ENCODE measurements around the gene TRIM59. TPM values are rescaled to one million over a fixed set of nuclear protein-coding genes. Genes with fewer than 3 reads are reported as not detected.

Gene TRIM59
- total RNA-seq, 4 donors from 2014 or later = 1.7 to 6.7 (median 4.1) TPM

DNA sequence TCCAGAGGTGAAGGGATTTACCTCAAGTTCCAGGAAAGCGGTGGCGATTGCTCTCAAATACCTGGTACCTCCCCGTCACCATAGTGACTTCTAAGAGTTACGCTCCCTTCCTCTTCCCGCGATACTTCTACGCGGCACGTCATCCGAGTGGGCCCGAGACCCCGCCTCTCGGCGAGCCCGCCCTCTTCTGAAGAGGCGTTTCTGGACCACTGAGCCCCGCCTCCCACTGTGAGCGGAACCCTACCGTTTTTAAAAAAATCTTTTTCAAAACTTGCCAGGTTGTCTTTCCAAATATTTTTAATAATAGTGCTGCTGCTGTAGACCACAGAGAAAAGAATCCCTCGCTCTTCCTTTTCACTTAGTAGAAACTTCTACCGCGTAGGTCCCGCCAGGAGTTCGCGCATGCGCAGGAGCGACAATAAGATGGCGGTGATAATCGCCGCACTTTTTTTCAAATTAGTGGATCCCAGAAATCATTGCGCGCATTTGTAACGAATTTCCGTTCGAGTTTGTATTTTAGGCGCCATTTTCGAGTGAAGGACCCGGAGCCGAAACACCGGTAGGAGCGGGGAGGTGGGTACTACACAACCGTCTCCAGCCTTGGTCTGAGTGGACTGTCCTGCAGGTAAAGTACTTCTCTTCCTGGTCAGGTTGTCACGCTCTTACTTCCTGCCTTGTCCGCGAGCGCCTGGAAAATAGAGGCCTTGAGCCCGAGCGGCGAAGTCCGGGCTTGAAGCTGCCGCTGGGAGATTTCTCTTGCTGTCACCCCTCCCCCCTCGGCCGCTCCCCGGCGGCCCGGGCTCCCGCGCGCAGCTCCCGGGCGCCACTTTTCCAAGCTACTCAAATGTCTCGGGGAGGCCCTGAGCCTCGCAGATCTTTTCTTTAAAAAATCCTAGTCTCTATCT lies 50.2 kb downstream of the TRIM59 start, which contains the start of the genes IFT80 and SMC4:
Gene IFT80 (minus strand): TSS at position 101 of the 905 bp plus-strand sequence. CDS start 14,625 bp downstream, outside the sequence.
Gene SMC4 (plus strand): TSS at position 526 of the 905 bp plus-strand sequence. CDS start 1,177 bp downstream, outside the sequence.
- TF ChIP-seq POLR2A (IDR thresholded peaks at IDR 0.05) = peak; percentile 59 to 82
- TF ChIP-seq CTCF (IDR thresholded peaks at IDR 0.05) = peak in 1 of 6 experiments; percentile 17

DNA sequence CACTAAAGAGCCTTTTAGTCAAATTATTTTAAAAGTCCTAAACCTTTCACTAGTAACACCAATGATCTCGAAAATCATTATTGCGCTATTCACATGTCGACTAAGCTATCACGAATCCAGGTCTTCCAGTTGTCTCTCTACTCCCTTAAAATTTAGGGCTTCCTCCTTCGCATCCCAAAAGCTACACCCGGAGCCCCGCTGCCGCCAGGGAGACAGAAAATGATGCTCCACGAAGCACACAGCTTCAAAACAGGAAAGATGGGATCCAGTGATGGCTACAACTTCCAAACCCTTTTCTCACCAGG lies 50.8 kb downstream of the TRIM59 start:
- H3K27me3 ChIP-seq = no peaks in the 10 kb centered on the region

More for the DNA sequence above, 50.2 kb downstream of the TRIM59 start, which contains the start of the genes IFT80 and SMC4:
- Histone ChIP-seq H3K9me3 (no peaks in the 10 kb centered on the region), H3K4me1 (peaks cover 0 to 7% (median 6%) of the 10 kb centered on the region in 4 donors), H3K27me3 (no peaks in the 10 kb centered on the region), H3K27ac (peak within 1 kb of the TSS; percentile 83 to 94 (median 86)), H3K36me3 (no peaks in the 10 kb centered on the region), H3K4me3 (peak within 1 kb of the TSS; percentile 66 to 79 (median 76))
- DNase-seq = peak; percentile 96 to 99 (median 96)

DNA sequence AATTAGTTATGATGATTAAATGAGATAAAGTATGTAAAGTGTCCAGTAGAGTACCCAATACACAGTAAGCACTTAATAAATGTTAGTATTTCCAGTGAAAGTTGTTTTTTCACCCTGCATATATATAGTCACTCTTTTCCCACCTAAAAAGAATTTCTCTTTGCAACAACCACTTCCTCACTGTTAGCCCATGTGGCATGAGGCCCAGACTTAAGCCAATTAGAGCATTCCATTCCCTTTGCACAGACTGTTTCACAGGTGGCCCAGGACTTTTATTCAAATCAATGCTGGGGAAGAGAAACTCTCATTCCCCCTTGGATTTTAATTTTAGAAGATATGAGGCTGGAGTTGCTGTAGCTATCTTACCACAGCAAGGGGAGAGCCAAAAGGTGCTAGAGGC lies 54.3 kb downstream of the TRIM59 start:
- H3K27me3 ChIP-seq = no peaks in the 10 kb centered on the region
- H3K4me3 ChIP-seq = no peak overlapping the region
- no peak for TF ChIP-seq POLR2A (IDR thresholded peaks at IDR 0.05)
- TF ChIP-seq CTCF (IDR thresholded peaks at IDR 0.05) = no peak
- DNase-seq = no peak
- H3K4me1 ChIP-seq = peaks cover 0 to 7% (median 3%) of the 10 kb centered on the region in 4 donors
- no peaks in the 10 kb centered on the region for H3K36me3 ChIP-seq
- H3K27ac ChIP-seq = no peak overlapping the region
- H3K9me3 ChIP-seq = no peaks in the 10 kb centered on the region

More for the DNA sequence above, 50.8 kb downstream of the TRIM59 start:
- DNase-seq = no peak
- Histone ChIP-seq H3K4me3 (peak overlapping the region; percentile 66 to 79 (median 76)), H3K36me3 (no peaks in the 10 kb centered on the region), H3K27ac (peak overlapping the region; percentile 83 to 94 (median 86)), H3K4me1 (peaks cover 0 to 7% (median 6%) of the 10 kb centered on the region in 4 donors), H3K9me3 (no peaks in the 10 kb centered on the region)
- peak in 1 of 2 donors; percentile 7 for TF ChIP-seq POLR2A (IDR thresholded peaks at IDR 0.05)
- no peak for TF ChIP-seq CTCF (IDR thresholded peaks at IDR 0.05)

DNA sequence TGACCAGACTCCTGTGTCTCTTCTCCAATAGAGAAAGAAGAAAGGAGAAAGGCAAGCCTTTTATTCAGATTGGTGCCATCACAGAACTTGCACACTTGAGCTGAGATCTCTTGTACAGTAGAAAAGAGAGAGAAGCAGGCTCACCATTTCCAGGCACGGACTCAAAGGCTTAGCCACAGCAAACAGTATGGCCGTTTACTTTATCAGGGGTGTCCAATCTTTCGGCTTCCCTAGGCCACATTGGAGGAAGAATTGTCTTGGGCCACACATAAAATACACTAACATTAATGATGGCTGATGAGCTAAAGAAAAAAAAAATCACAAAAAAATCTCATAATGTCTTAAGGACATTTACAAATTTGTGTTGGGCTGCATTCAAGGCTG lies 55.6 kb downstream of the TRIM59 start:
- H3K4me1 ChIP-seq = peaks cover 0 to 7% (median 3%) of the 10 kb centered on the region in 4 donors
- H3K4me3 ChIP-seq = no peak overlapping the region
- no peaks in the 10 kb centered on the region for H3K36me3 ChIP-seq
- no peaks in the 10 kb centered on the region for H3K9me3 ChIP-seq
- DNase-seq = no peak
- TF ChIP-seq CTCF (IDR thresholded peaks at IDR 0.05) (no peak), POLR2A (IDR thresholded peaks at IDR 0.05) (no peak)
- no peaks in the 10 kb centered on the region for H3K27me3 ChIP-seq
- no peak overlapping the region for H3K27ac ChIP-seq

DNA sequence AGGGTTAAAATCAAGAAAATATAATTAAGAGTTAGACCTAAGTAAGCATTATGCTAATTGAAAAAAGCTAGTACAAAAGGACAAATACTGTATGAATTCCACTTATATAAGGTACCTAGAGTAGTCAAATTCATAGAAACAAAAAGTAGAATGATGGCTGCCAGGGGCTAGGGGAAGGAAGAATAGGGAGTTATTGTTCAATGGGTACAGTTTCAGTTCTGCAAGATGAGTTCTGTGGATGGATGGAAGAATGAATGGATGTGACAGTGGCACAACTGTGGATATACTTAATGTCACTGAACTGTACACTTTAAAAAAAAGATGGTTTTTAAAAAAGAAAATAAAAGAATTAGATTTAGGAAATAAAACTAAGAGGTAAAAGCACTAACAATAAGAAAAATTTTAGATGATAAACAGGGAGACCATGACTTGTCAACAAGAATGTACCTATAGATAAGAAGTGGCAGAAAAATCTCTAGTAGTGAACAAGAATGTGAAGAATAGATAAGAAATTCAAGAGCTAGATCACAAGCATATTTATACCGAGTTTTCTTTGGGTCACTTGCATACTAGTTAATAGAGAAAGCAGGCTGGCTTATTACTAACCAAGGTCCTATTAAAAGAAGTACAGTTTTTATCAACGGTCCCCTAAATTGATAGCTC lies 56.1 kb downstream of the TRIM59 start:
- Histone ChIP-seq H3K4me3 (no peak overlapping the region), H3K4me1 (peaks cover 0 to 4% (median 2%) of the 10 kb centered on the region in 4 donors), H3K27ac (no peak overlapping the region), H3K9me3 (no peaks in the 10 kb centered on the region), H3K27me3 (no peaks in the 10 kb centered on the region), H3K36me3 (no peaks in the 10 kb centered on the region)
- no peak for DNase-seq
- TF ChIP-seq POLR2A (IDR thresholded peaks at IDR 0.05) (no peak), CTCF (IDR thresholded peaks at IDR 0.05) (no peak)
